Measurements from ENCODE around the gene CAMK1D. TPM values are rescaled to one million over a fixed set of nuclear protein-coding genes. Genes with fewer than 3 reads are reported as not detected.

The CAMK1D gene
- total and polyA plus RNA-seq, 2 donors (not counting 3 experiments of a cell fraction or from before 2014, with no cell fraction given) = 0.37 to 4.2 TPM

DNA sequence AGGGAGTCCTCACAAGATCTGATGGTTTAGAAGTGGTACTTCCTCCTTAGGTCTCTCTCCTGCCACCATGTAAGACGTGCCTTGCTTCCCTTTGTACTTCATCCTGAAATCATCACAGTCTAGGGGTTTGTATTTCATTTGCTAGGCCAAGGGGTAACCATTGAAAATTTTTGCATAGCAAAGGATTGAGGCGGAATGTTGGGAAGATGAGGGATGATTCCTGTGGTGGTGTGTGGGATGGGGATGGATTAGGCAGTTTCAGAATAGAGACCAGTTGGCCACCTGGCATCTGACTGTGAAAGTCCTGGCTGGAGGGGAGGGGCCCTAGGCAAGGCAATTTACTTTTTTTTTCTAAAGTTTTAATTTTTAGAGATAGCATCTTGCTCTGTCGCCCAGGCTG lies 222.9 kb downstream of the CAMK1D start:
- Histone ChIP-seq H3K9ac (replicated peaks; ENCODE audit: extremely low read depth, insufficient read depth, low read length) (no peak overlapping the region), H3K27ac (ENCODE audit: insufficient read depth, low read depth, low read length) (no peak overlapping the region), H2AFZ (ENCODE audit: low read depth, low read length) (no peak overlapping the region), H3K79me2 (ENCODE audit: control insufficient read depth, insufficient read depth, low read length) (no peaks in the 10 kb centered on the region), H3K27me3 (ENCODE audit: control insufficient read depth in 2 of 2, insufficient read depth in 2 of 2, low read length in 2 of 2) (no peaks in the 10 kb centered on the region), H3K4me3 (replicated peaks in 1 of 3; ENCODE audit: insufficient read depth in 1 of 3, low read depth in 1 of 3, low read length in 3 of 3) (no peak overlapping the region), H3K9me1 (replicated peaks; ENCODE audit: control insufficient read depth, extremely low read depth, insufficient read depth, low read length) (no peaks in the 10 kb centered on the region), H3K4me1 (ENCODE audit: control insufficient read depth, extremely low read depth, insufficient read depth, low read length) (no peaks in the 10 kb centered on the region), H3K4me2 (ENCODE audit: insufficient read depth, low read length) (no peak overlapping the region), H3K9me3 (replicated peaks; ENCODE audit: control insufficient read depth, insufficient read depth, low read length) (no peaks in the 10 kb centered on the region), H3K36me3 (ENCODE audit: control insufficient read depth in 2 of 2, extremely low read depth in 1 of 2, insufficient read depth in 2 of 2, low read length in 2 of 2) (no peaks in the 10 kb centered on the region), H4K20me1 (replicated peaks; ENCODE audit: control insufficient read depth, extremely low read depth, insufficient read depth, low read length) (no peaks in the 10 kb centered on the region)
- CTCF ChIA-PET = interaction anchor here (1.4 kb wide), 1 partner anchor 14 kb away, joined by 3 read pairs; no protein-coding TSS in a partner anchor
- DNase-seq (ENCODE audit: low read depth, low spot score) = no peak
- TF ChIP-seq, protein P1, sequence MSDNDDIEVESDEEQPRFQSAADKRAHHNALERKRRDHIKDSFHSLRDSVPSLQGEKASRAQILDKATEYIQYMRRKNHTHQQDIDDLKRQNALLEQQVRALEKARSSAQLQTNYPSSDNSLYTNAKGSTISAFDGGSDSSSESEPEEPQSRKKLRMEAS (IDR thresholded peaks at IDR 0.05; ENCODE audit: insufficient read depth, insufficient read length) = no peak
- TF ChIP-seq EZH2 (IDR thresholded peaks at IDR 0.05; ENCODE audit: borderline replicate concordance, low read depth, low read length, severe bottlenecking) = no peak
- TF ChIP-seq POLR2A (IDR thresholded peaks at IDR 0.05; ENCODE audit: low read depth, low read length) = no peak
- no TSS peak for BruUV-seq (replicated peaks)
- intact Hi-C loops (cut with micrococcal nuclease) = no loop called here
- POLR2A ChIA-PET = no interaction called here
- dilution Hi-C loops (cut with MboI; ENCODE audit: extremely low pct_ligation_motif_present, low sequenced_read_pairs) = no loop called here
- FAIRE-seq = no peak

DNA sequence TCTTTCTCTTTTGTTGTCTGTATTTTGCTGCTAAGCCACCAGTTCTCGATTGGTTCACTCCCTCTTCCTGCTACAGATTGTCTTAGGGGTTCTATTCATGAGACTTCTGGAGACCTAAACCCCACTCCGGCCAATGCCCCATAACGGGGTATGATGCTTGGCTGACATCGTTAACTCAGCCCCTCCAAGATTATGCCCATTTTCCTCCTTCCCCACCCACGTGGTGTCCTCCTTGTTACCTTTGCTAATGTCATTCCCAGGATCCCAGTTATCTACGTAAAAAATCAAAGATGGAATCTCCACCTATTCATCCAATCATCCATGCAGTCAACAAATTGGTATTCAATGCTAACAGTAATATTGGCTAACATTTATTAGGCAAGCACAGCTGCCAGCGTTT lies 228.3 kb downstream of the CAMK1D start:
- Histone ChIP-seq H3K9me3 (replicated peaks; ENCODE audit: control insufficient read depth, insufficient read depth, low read length) (no peaks in the 10 kb centered on the region), H3K79me2 (ENCODE audit: control insufficient read depth, insufficient read depth, low read length) (no peaks in the 10 kb centered on the region), H3K9me1 (replicated peaks; ENCODE audit: control insufficient read depth, extremely low read depth, insufficient read depth, low read length) (no peaks in the 10 kb centered on the region), H3K4me1 (ENCODE audit: control insufficient read depth, extremely low read depth, insufficient read depth, low read length) (no peaks in the 10 kb centered on the region), H3K36me3 (ENCODE audit: control insufficient read depth in 2 of 2, extremely low read depth in 1 of 2, insufficient read depth in 2 of 2, low read length in 2 of 2) (no peaks in the 10 kb centered on the region), H3K9ac (replicated peaks; ENCODE audit: extremely low read depth, insufficient read depth, low read length) (no peak overlapping the region), H3K27me3 (ENCODE audit: control insufficient read depth in 2 of 2, insufficient read depth in 2 of 2, low read length in 2 of 2) (no peaks in the 10 kb centered on the region), H2AFZ (ENCODE audit: low read depth, low read length) (no peak overlapping the region), H3K4me3 (replicated peaks in 1 of 3; ENCODE audit: insufficient read depth in 1 of 3, low read depth in 1 of 3, low read length in 3 of 3) (no peak overlapping the region), H3K4me2 (ENCODE audit: insufficient read depth, low read length) (no peak overlapping the region), H4K20me1 (replicated peaks; ENCODE audit: control insufficient read depth, extremely low read depth, insufficient read depth, low read length) (no peaks in the 10 kb centered on the region), H3K27ac (ENCODE audit: insufficient read depth, low read depth, low read length) (no peak overlapping the region)
- ChIA-PET POLR2A (no interaction called here), CTCF (no interaction called here)
- intact Hi-C loops (cut with micrococcal nuclease) = no loop called here
- no TSS peak for BruUV-seq (replicated peaks)
- FAIRE-seq = no peak
- TF ChIP-seq EZH2 (IDR thresholded peaks at IDR 0.05; ENCODE audit: borderline replicate concordance, low read depth, low read length, severe bottlenecking) = no peak
- TF ChIP-seq, protein P1 (IDR thresholded peaks at IDR 0.05; ENCODE audit: insufficient read depth, insufficient read length) = no peak
- no peak for TF ChIP-seq JUN (IDR thresholded peaks at IDR 0.05; ENCODE audit: borderline replicate concordance, insufficient read depth, insufficient read length, low read depth)
- no peak for TF ChIP-seq POLR2A (IDR thresholded peaks at IDR 0.05; ENCODE audit: low read depth, low read length)
- no peak for TF ChIP-seq MYC (IDR thresholded peaks at IDR 0.05; ENCODE audit: low read depth, low read length)
- TF ChIP-seq, protein P2, sequence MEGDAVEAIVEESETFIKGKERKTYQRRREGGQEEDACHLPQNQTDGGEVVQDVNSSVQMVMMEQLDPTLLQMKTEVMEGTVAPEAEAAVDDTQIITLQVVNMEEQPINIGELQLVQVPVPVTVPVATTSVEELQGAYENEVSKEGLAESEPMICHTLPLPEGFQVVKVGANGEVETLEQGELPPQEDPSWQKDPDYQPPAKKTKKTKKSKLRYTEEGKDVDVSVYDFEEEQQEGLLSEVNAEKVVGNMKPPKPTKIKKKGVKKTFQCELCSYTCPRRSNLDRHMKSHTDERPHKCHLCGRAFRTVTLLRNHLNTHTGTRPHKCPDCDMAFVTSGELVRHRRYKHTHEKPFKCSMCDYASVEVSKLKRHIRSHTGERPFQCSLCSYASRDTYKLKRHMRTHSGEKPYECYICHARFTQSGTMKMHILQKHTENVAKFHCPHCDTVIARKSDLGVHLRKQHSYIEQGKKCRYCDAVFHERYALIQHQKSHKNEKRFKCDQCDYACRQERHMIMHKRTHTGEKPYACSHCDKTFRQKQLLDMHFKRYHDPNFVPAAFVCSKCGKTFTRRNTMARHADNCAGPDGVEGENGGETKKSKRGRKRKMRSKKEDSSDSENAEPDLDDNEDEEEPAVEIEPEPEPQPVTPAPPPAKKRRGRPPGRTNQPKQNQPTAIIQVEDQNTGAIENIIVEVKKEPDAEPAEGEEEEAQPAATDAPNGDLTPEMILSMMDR (IDR thresholded peaks at IDR 0.05; ENCODE audit: extremely low read depth in 1 of 2, insufficient read depth in 1 of 2, low read depth in 1 of 2, low read length in 2 of 2) = no peak
- no peak for TF ChIP-seq FOS (IDR thresholded peaks at IDR 0.05; ENCODE audit: borderline replicate concordance, insufficient read depth, low read length)
- TF ChIP-seq POLR2AphosphoS5 (IDR thresholded peaks at IDR 0.05; ENCODE audit: insufficient read depth, low read depth, low read length) = no peak
- TF ChIP-seq GATA2 (IDR thresholded peaks at IDR 0.05; ENCODE audit: insufficient read depth, insufficient read length, low read depth, low read length) = no peak
- DNase-seq (ENCODE audit: low read depth, low spot score) = no peak
- dilution Hi-C loops (cut with MboI; ENCODE audit: extremely low pct_ligation_motif_present, low sequenced_read_pairs) = no loop called here

Data from endothelial cell of umbilical vein (primary cell).